Peyer's patch (tissue), 4 donors: Measurements from ENCODE around the gene OR52E6.
A peak's percentile ranks its signal among the peaks of the same experiment; 100 is the strongest.

Experiments used
- CTCF ChIP-seq, 6 experiments: fragments of 450-650 bp in 4 of 6; fragments of 200-600 bp in 2 of 6; sonication (generic) in 1 of 6; IDR thresholded peaks; one replicate each; pipeline ENCODE4 v1.5.1; 2017 to 2019; ENCODE audit warnings: antibody characterized with exemption in 6 of 6, mild to moderate bottlenecking in 3 of 6, moderate library complexity in 1 of 6
- POLR2A ChIP-seq, 2 donors: fragments of 450-650 bp; IDR thresholded peaks; one replicate each; pipeline ENCODE4 v1.5.1; 2017; ENCODE audit warnings: antibody characterized with exemption in 2 of 2, mild to moderate bottlenecking in 2 of 2, moderate library complexity in 2 of 2

GRCh38 chr11:5808500-5809121 lies 33.1 kb downstream of the OR52E6 start, which contains the start of gene OR52N2:
- TF ChIP-seq CTCF (IDR thresholded peaks at IDR 0.05) (peak; percentile 52 to 85 (median 78)), POLR2A (IDR thresholded peaks at IDR 0.05) (no peak)
